H1 (cell line): Measurements from ENCODE around the gene MOB3B. TPM values are rescaled to one million over a fixed set of nuclear protein-coding genes. Genes with fewer than 3 reads are reported as not detected.

Experiments
- SP4 ChIP-seq: IDR thresholded peaks from 2 replicates; pipeline ENCODE4 v1.6.1; 2012; ENCODE audit warnings: low read length, inconsistent platforms
- polyA plus RNA-seq, 7 experiments: library from polyadenylated mRNA; depleted of rRNA in 3 of 7; stranded (reverse) in 5 of 7; unstranded in 2 of 7; fragments of >200 nt in 5 of 7; fragments of 200-250 nt in 2 of 7; gene quantifications; 1 replicate in 5 of 7; 2 replicates in 1 of 7; 4 replicates in 1 of 7; pipeline versions ENCODE4 v1.2.1 to v1.2.3, GENCODE V29; 2011 to 2013; ENCODE audit warnings: missing spikeins in 2 of 7, mixed read lengths in 2 of 7
- total RNA-seq: library from RNA; stranded (reverse); fragmentation: NEBNext Ultra II Directional; extraction: Animal tissue kit (Norgen Biotek cat#: 25700); gene quantifications from 2 replicates; pipeline ENCODE4 v1.2.1, GENCODE V29; 2021

Gene MOB3B
- total and polyA plus RNA-seq, 2 of the 8 experiments (the other 6 are each of a cell fraction or from before 2014, with no cell fraction given), result 12.7 to 16.1 TPM

DNA sequence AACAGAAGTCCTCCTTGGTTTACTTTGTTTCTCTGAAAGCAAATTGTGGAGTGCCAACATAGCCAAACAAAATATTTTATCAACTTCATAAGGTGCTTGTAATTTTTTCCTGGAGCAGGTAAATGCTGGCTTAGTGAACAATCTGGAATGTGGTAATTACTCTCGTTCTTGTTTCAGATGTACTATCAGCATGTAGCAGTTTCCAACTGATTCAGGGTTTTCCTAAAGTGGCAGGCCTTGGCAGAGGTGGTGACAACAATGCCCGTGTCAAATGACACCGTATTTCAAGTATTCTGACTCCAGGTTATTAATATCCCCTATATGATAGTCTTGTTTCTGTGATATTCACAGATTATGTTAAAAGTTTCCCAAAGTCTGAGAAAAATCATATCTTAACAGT is 42.4 kb upstream of the MOB3B start (continued):
- no peak for TF ChIP-seq SP4
